ENCODE measurements around the gene AOC3.

DNA sequence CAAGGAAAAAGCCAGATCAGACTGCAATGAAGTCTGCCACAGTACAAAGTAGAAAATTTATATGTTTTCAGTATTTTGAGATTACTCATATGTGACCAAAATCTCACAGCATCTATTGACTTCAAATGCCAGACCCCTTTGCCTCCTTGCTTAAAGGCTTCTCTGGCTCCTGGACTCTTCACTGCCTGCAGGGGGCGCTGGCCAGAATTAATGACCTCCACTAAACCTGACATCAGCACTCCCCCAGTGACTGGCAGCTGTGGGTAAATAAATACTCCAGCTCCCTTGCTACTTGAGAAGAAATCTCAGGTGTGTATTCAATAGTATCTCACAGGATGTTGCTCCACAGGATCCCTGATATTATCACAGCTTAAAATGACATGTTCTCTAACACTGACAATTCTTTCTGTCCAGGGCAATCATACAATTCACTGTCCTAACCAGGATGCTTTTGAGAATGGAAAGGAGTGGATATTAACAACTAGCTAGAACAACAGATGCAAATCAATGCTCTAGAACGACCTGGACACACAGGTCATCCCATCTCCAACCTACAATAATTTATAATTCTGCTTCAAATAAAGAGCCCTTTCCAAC lies 31.0 kb upstream of the AOC3 start:
- TF ChIP-seq, protein P1, sequence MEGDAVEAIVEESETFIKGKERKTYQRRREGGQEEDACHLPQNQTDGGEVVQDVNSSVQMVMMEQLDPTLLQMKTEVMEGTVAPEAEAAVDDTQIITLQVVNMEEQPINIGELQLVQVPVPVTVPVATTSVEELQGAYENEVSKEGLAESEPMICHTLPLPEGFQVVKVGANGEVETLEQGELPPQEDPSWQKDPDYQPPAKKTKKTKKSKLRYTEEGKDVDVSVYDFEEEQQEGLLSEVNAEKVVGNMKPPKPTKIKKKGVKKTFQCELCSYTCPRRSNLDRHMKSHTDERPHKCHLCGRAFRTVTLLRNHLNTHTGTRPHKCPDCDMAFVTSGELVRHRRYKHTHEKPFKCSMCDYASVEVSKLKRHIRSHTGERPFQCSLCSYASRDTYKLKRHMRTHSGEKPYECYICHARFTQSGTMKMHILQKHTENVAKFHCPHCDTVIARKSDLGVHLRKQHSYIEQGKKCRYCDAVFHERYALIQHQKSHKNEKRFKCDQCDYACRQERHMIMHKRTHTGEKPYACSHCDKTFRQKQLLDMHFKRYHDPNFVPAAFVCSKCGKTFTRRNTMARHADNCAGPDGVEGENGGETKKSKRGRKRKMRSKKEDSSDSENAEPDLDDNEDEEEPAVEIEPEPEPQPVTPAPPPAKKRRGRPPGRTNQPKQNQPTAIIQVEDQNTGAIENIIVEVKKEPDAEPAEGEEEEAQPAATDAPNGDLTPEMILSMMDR (optimal IDR thresholded peaks at IDR 0.05 in 1 of 3, IDR thresholded peaks at IDR 0.05 in 1 of 3, conservative IDR thresholded peaks at IDR 0.05 in 1 of 3; ENCODE audit: extremely low read depth in 1 of 3, insufficient read depth in 2 of 3, low read length in 3 of 3), result peak; percentile 71 to 90 (median 73)
- no peak for TF ChIP-seq EZH2 (IDR thresholded peaks at IDR 0.05; ENCODE audit: low read length)

All from keratinocyte (primary cell).